Measurements from ENCODE around the gene SCYL2.

- TF ChIP-seq CTCF (conservative IDR thresholded peaks at IDR 0.05) (no peak), EZH2 (IDR thresholded peaks at IDR 0.05; ENCODE audit: low read depth) (no peak)
Observed at GRCh38 chr12:100229876-100230275, 37.1 kb upstream of the SCYL2 start.
